Measurements from ENCODE around the gene CSN1S1.

CSN1S1 gene

DNA sequence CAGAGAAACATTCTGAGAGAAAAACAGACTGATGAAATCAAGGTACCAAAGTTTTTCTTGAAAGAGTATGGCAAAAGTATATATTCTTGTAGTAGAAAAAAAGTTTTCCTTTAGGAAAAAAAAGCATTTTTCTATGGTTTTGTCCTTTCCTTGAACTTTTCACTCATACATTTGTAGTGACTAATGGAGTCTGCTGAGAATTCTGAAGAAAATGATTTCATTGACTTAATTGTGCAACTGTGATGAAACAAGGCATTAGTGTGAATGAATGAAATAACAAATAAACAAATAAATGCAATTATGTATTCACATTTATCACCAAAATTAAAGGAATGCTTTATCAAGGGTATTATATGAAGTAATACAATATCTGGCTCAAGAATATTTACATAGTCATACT is 5.7 kb downstream of the CSN1S1 start:
- TF ChIP-seq, protein P1, sequence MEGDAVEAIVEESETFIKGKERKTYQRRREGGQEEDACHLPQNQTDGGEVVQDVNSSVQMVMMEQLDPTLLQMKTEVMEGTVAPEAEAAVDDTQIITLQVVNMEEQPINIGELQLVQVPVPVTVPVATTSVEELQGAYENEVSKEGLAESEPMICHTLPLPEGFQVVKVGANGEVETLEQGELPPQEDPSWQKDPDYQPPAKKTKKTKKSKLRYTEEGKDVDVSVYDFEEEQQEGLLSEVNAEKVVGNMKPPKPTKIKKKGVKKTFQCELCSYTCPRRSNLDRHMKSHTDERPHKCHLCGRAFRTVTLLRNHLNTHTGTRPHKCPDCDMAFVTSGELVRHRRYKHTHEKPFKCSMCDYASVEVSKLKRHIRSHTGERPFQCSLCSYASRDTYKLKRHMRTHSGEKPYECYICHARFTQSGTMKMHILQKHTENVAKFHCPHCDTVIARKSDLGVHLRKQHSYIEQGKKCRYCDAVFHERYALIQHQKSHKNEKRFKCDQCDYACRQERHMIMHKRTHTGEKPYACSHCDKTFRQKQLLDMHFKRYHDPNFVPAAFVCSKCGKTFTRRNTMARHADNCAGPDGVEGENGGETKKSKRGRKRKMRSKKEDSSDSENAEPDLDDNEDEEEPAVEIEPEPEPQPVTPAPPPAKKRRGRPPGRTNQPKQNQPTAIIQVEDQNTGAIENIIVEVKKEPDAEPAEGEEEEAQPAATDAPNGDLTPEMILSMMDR (IDR thresholded peaks at IDR 0.05; ENCODE audit: low read depth, low read length, missing control alignments): no peak
- no peak for DNase-seq (ENCODE audit: extremely low read depth, low read depth)
- H3K4me3 ChIP-seq (replicated peaks; ENCODE audit: low read depth, low read length): no peak overlapping the region

DNA sequence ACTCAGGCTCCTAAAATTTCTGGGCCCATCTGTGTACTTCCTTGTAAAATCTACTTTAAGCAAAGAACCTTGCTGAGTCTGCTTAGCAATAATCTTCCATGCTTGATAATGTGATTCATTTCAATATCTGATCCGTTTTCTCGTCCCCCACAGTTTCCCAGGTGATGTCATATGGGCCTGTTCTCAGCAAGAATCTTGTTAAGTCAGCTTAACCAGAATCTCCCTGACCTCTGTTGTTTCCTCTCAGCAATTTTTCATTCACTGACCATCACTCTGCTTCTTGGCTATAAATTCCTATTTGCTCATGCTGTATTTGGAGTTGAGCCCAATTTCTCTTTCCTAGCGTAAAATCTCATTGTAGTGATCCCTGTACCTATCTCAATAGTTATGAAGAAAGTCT is 20.7 kb downstream of the CSN1S1 start:
- no peak overlapping the region for H3K4me3 ChIP-seq (replicated peaks; ENCODE audit: low read depth, low read length)
- DNase-seq (ENCODE audit: extremely low read depth, low read depth): no peak
- TF ChIP-seq, protein P1 (IDR thresholded peaks at IDR 0.05; ENCODE audit: low read depth, low read length, missing control alignments): no peak

DNA sequence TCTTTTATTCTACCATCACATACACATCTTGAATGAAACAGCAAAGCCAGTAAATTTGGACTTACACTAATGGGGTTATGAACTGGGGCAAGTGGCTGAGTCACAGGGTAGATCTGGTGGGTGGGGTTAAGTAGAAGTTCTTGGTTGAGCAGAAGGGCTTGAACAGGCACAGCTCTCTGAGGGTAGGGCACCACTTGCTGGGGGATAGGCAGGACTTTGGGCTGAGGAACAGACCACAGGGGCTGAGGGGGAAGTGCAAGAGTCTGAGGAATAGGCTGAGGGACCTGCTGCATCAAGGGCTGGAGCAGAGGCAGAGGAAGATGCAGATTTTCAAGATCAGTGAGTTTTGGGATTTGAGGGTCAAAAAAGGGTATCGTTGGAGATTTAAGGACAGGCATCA is 26.3 kb downstream of the CSN1S1 start:
- TF ChIP-seq, protein P1 (IDR thresholded peaks at IDR 0.05; ENCODE audit: low read depth, low read length, missing control alignments): no peak
- no peak for DNase-seq (ENCODE audit: extremely low read depth, low read depth)
- H3K4me3 ChIP-seq (replicated peaks; ENCODE audit: low read depth, low read length): no peak overlapping the region

DNA sequence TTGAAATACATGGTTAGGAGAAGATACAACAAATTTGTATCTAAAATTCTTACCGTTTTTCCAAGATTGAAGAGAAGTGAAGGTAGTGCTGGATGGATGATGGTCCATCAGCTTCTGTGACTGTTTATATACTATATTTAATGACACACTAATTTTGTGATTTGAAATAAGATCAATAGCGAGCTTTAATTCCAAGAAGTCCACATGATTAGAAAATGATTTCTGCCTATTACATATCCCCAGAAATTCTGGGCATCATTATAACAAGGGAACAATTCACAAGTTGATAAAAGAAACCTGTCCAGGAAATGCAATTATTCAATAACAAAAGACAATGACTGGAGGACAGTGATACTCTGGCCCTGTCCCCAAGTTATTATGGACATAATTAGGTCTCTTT is 34.8 kb downstream of the CSN1S1 start, which contains the start of gene CSN2:
Gene CSN2, minus strand, starts transcription at position 101 of the 400 bp plus-strand sequence. CDS start 4,733 bp downstream, outside the sequence.
- TF ChIP-seq, protein P1 (IDR thresholded peaks at IDR 0.05; ENCODE audit: low read depth, low read length, missing control alignments): no peak
- no peak for DNase-seq (ENCODE audit: extremely low read depth, low read depth)
- no peak within 1 kb of the TSS for H3K4me3 ChIP-seq (replicated peaks; ENCODE audit: low read depth, low read length)

DNA sequence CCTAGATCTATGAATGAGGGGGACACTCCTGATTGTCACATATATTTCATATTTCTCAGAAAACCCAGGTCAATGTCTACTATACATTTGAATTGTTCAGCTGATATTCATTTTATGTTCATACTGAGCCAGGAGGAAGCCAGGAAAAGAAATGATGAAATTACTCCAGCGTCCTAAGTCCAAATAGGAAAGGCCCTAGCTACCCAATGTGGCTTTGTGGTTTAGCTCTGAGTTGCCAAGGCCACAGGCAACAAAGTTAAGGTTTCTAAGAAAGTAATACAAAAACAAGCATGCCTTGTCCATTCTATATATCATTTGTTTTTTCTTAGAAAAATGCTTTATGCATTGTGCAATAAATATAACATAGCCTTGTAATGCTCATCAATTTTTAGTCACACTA is 39.2 kb downstream of the CSN1S1 start:
- no peak for DNase-seq (ENCODE audit: extremely low read depth, low read depth)
- H3K4me3 ChIP-seq (replicated peaks; ENCODE audit: low read depth, low read length): no peak overlapping the region
- TF ChIP-seq, protein P1 (IDR thresholded peaks at IDR 0.05; ENCODE audit: low read depth, low read length, missing control alignments): no peak

DNA sequence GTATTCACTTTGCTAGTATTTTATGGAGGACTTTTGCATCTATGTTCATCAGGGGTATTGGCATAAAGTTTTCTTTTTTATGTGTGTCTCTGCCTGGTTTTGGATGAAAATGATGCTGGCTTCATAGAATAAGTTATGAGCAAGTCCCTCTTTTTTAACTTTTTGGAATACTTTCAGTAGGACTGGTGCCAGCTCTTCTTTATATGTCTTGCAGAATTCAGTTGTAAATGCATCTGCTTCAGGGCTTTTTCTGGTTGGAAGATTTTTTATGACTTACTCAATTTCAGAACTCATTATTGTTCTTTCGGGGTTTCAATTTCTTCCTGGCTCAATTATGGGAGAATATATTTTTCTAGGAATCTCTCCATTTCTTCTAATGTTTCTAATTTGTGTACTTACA is 43.8 kb downstream of the CSN1S1 start:
- no peak overlapping the region for H3K4me3 ChIP-seq (replicated peaks; ENCODE audit: low read depth, low read length)
- TF ChIP-seq, protein P1 (IDR thresholded peaks at IDR 0.05; ENCODE audit: low read depth, low read length, missing control alignments): no peak
- DNase-seq (ENCODE audit: extremely low read depth, low read depth): no peak

DNA sequence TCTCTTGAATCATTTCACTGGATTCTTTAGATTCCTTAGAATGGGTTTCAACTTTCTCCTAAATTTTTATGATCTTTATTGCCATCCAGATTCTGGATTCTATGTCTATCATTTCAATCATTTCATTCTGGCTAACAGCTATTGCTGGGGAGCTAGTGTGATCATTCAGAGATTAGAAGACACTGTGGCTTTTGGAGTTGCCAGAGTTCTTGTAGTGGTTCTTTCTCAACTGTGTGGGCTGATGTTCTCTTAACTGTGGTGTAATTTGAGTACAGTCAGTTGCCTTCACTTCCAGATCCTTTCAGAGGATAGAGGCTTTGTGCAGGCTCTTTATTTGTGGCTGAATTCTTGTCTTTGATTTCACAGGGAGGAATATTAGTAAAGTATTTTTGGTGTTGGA is 46.7 kb downstream of the CSN1S1 start:
- DNase-seq (ENCODE audit: extremely low read depth, low read depth): no peak
- TF ChIP-seq, protein P1 (IDR thresholded peaks at IDR 0.05; ENCODE audit: low read depth, low read length, missing control alignments): no peak

More for the DNA sequence above, 46.7 kb downstream of the CSN1S1 start:
- no peak overlapping the region for H3K4me3 ChIP-seq (replicated peaks; ENCODE audit: low read depth, low read length)
